ENCODE results near the gene STK10. TPM values are rescaled to one million over a fixed set of nuclear protein-coding genes. Genes with fewer than 3 reads are reported as not detected.
"Not testable (repeated sequence)": the region's sequence is repeated elsewhere in the genome, so short reads cannot be mapped to it uniquely, and the experiment has no call there.

Gene STK10
- total RNA-seq, 1 donor from 2014 or later, result 60.2 TPM

GRCh38 chr5:172200476-172200875 lies 12.5 kb upstream of the STK10 start:
- H3K4me1 ChIP-seq (ENCODE audit: insufficient read depth, low read length), result no peaks in the 10 kb centered on the region
- peaks cover 7% of the 10 kb centered on the region for H4K20me1 ChIP-seq (ENCODE audit: insufficient read depth, low read length)
- H3K36me3 ChIP-seq (ENCODE audit: insufficient read depth, low read length), result no peaks in the 10 kb centered on the region
- no peak overlapping the region for H2AFZ ChIP-seq (ENCODE audit: low read depth, low read length)
- no peak overlapping the region for H3K4me2 ChIP-seq (ENCODE audit: low read length)
- FAIRE-seq (no peak), DNase-seq (ENCODE audit: low read depth) (no peak)
- Mint-ChIP-seq H3K36me3 (ENCODE audit: low read depth, unreplicated experiment) (peaks cover 12% of the 10 kb centered on the region), H3K27me3 (ENCODE audit: low read depth, unreplicated experiment) (no peaks in the 10 kb centered on the region), H3K4me3 (ENCODE audit: unreplicated experiment) (no peak overlapping the region), H3K9me3 (ENCODE audit: unreplicated experiment) (peaks cover 5% of the 10 kb centered on the region), H3K4me1 (ENCODE audit: low read depth, unreplicated experiment) (no peaks in the 10 kb centered on the region), H3K27ac (ENCODE audit: unreplicated experiment) (no peak overlapping the region)
- no peaks in the 10 kb centered on the region for H3K79me2 ChIP-seq (ENCODE audit: insufficient read depth, low read length)
- no peak overlapping the region for H3K27ac ChIP-seq (ENCODE audit: low read depth, low read length)
- TF ChIP-seq CTCF (IDR thresholded peaks at IDR 0.05; ENCODE audit: insufficient read depth, low read depth, low read length), result no peak
- no peak for TF ChIP-seq EZH2 (IDR thresholded peaks at IDR 0.05; ENCODE audit: insufficient read depth, low read length)
- no peaks in the 10 kb centered on the region for H3K27me3 ChIP-seq (ENCODE audit: insufficient read depth, low read length)
- H3K4me3 ChIP-seq (ENCODE audit: insufficient read depth, low read depth, low read length), result no peak overlapping the region
- H3K9ac ChIP-seq (ENCODE audit: low read length), result no peak overlapping the region
- H3K9me3 ChIP-seq (ENCODE audit: insufficient read depth, low read depth, low read length), result no peaks in the 10 kb centered on the region

GRCh38 chr5:172199446-172199845 lies 11.4 kb upstream of the STK10 start:
- no peak overlapping the region for H3K4me3 ChIP-seq (ENCODE audit: insufficient read depth, low read depth, low read length)
- no peaks in the 10 kb centered on the region for H3K79me2 ChIP-seq (ENCODE audit: insufficient read depth, low read length)
- FAIRE-seq (no peak), DNase-seq (ENCODE audit: low read depth) (no peak)
- no peak overlapping the region for H3K9ac ChIP-seq (ENCODE audit: low read length)
- H3K4me3 Mint-ChIP-seq (ENCODE audit: unreplicated experiment), result no peak overlapping the region
- no peaks in the 10 kb centered on the region for H3K9me3 ChIP-seq (ENCODE audit: insufficient read depth, low read depth, low read length)
- H2AFZ ChIP-seq (ENCODE audit: low read depth, low read length), result no peak overlapping the region
- H3K4me1 Mint-ChIP-seq (ENCODE audit: low read depth, unreplicated experiment), result no peaks in the 10 kb centered on the region
- H3K4me1 ChIP-seq (ENCODE audit: insufficient read depth, low read length), result no peaks in the 10 kb centered on the region
- H3K27ac Mint-ChIP-seq (ENCODE audit: unreplicated experiment), result no peak overlapping the region
- H3K4me2 ChIP-seq (ENCODE audit: low read length), result no peak overlapping the region
- peaks cover 12% of the 10 kb centered on the region for H3K36me3 Mint-ChIP-seq (ENCODE audit: low read depth, unreplicated experiment)
- H3K27ac ChIP-seq (ENCODE audit: low read depth, low read length), result no peak overlapping the region
- peaks cover 4% of the 10 kb centered on the region for H4K20me1 ChIP-seq (ENCODE audit: insufficient read depth, low read length)
- no peaks in the 10 kb centered on the region for H3K27me3 Mint-ChIP-seq (ENCODE audit: low read depth, unreplicated experiment)
- H3K36me3 ChIP-seq (ENCODE audit: insufficient read depth, low read length), result no peaks in the 10 kb centered on the region
- no peaks in the 10 kb centered on the region for H3K27me3 ChIP-seq (ENCODE audit: insufficient read depth, low read length)
- peaks cover 5% of the 10 kb centered on the region for H3K9me3 Mint-ChIP-seq (ENCODE audit: unreplicated experiment)
- TF ChIP-seq EZH2 (IDR thresholded peaks at IDR 0.05; ENCODE audit: insufficient read depth, low read length) (no peak), CTCF (IDR thresholded peaks at IDR 0.05; ENCODE audit: insufficient read depth, low read depth, low read length) (no peak)

GRCh38 chr5:172197775-172198174 lies 9.8 kb upstream of the STK10 start:
- H2AFZ ChIP-seq (ENCODE audit: low read depth, low read length); H3K4me1 Mint-ChIP-seq (ENCODE audit: low read depth, unreplicated experiment): not testable (repeated sequence)

More at GRCh38 chr5:172197775-172198174, 9.8 kb upstream of the STK10 start:
- not testable (repeated sequence) for H3K27me3 ChIP-seq (ENCODE audit: insufficient read depth, low read length); H3K4me1 ChIP-seq (ENCODE audit: insufficient read depth, low read length); H4K20me1 ChIP-seq (ENCODE audit: insufficient read depth, low read length); H3K79me2 ChIP-seq (ENCODE audit: insufficient read depth, low read length); H3K27ac Mint-ChIP-seq (ENCODE audit: unreplicated experiment); H3K4me3 Mint-ChIP-seq (ENCODE audit: unreplicated experiment); H3K4me3 ChIP-seq (ENCODE audit: insufficient read depth, low read depth, low read length); H3K9me3 Mint-ChIP-seq (ENCODE audit: unreplicated experiment); H3K36me3 Mint-ChIP-seq (ENCODE audit: low read depth, unreplicated experiment); H3K36me3 ChIP-seq (ENCODE audit: insufficient read depth, low read length); H3K4me2 ChIP-seq (ENCODE audit: low read length); H3K27me3 Mint-ChIP-seq (ENCODE audit: low read depth, unreplicated experiment); FAIRE-seq; H3K9ac ChIP-seq (ENCODE audit: low read length); DNase-seq (ENCODE audit: low read depth); H3K9me3 ChIP-seq (ENCODE audit: insufficient read depth, low read depth, low read length); H3K27ac ChIP-seq (ENCODE audit: low read depth, low read length)
